Measurements from ENCODE around the gene TRPC4. TPM values are rescaled to one million over a fixed set of nuclear protein-coding genes. Genes with fewer than 3 reads are reported as not detected.

The TRPC4 gene
- total and polyA plus RNA-seq, 12 donors, result 0.26 to 3.9 (median 1.0) TPM; not detected in 1

DNA sequence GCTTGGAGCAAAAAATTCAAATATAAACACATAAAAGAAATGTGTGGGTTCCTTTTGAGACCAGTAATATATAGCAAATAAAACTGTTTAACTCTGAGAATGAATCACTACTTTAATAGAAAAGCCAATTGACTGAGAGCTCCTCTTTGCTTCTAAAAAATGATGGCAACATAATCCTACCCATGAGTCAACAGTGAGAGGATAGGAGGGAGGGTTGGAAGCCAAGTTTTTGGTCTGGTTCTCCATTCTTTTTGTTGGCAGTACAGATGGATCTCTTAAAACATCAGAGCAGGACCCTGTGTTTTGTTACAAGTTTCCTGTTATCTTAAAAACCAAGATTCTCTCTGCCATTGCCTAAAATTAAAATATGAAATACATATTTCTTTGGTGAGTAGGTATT lies 221.0 kb downstream of the TRPC4 start:
- Histone ChIP-seq H3K9me3 (no peaks in the 10 kb centered on the region), H3K4me3 (no peak overlapping the region), H3K4me1 (peaks cover 0 to 8% (median 0%) of the 10 kb centered on the region in 9 donors), H3K27me3 (no peaks in the 10 kb centered on the region), H3K27ac (no peak overlapping the region), H3K36me3 (no peaks in the 10 kb centered on the region)
- TF ChIP-seq, protein P1, sequence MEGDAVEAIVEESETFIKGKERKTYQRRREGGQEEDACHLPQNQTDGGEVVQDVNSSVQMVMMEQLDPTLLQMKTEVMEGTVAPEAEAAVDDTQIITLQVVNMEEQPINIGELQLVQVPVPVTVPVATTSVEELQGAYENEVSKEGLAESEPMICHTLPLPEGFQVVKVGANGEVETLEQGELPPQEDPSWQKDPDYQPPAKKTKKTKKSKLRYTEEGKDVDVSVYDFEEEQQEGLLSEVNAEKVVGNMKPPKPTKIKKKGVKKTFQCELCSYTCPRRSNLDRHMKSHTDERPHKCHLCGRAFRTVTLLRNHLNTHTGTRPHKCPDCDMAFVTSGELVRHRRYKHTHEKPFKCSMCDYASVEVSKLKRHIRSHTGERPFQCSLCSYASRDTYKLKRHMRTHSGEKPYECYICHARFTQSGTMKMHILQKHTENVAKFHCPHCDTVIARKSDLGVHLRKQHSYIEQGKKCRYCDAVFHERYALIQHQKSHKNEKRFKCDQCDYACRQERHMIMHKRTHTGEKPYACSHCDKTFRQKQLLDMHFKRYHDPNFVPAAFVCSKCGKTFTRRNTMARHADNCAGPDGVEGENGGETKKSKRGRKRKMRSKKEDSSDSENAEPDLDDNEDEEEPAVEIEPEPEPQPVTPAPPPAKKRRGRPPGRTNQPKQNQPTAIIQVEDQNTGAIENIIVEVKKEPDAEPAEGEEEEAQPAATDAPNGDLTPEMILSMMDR (IDR thresholded peaks at IDR 0.05), result no peak
- DNase-seq (no peak), ATAC-seq (no peak)
- intact Hi-C loops (cut with DNase I), result no loop called here

DNA sequence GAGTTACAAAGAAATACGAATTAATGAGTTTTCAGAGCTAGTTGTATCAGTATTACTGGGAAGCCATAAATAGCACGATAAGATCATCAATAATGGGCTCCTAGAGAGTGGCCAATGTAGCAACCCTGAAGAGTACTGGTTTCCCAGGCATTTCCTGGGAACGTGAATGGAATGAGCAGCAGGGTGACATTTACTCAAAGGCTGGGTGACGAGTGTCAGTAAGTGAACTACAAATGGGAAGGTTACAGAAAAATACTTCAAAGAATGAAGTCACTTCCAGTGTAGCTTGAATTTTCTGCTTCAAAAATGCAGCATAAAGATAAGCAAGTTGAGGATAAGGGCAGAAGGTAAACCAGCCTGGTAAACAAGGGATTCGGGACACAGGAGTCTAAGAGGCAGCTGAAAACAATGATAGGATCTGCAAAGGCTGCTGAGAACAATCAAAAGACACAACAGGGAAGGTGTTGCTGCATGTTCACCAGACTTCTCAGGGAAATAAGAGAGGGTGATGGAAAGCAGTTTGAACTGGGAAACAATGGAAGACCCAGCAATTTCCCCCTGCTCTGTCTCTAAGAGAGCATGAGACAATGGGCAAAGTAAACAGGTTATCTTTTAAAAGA lies 222.4 kb downstream of the TRPC4 start:
- WGBS, 2 donors, result 39 to 43% methylated on average over 5 of the region's 5 CpGs
- Histone ChIP-seq H3K36me3 (no peaks in the 10 kb centered on the region), H3K27ac (no peak overlapping the region), H3K4me3 (no peak overlapping the region), H3K4me1 (peaks cover 0 to 8% (median 0%) of the 10 kb centered on the region in 9 donors), H3K27me3 (no peaks in the 10 kb centered on the region), H3K9me3 (no peaks in the 10 kb centered on the region)
- intact Hi-C loops (cut with DNase I), result no loop called here
- no peak for DNase-seq
- no peak for ATAC-seq
- TF ChIP-seq, protein P1 (IDR thresholded peaks at IDR 0.05), result no peak

DNA sequence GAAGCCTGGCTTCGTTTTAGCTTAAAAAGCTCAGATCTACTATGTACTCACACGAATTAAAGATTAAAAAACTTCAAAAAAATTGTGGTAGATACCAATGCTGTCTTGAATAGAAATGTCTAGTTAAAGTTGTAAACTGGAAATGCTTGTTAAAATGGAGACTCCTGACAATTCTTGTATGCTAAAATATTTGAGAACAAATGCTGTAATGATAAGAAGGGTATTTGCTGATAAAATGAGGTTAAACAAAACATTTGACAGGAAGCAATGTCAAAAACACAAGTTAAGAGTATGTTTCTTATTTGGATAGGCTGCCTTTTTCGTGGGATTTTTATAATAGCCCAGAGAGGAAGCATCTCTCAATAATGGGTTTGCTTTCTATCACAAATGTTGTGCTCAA lies 223.0 kb downstream of the TRPC4 start:
- Histone ChIP-seq H3K4me3 (no peak overlapping the region), H3K9me3 (no peaks in the 10 kb centered on the region), H3K36me3 (no peaks in the 10 kb centered on the region), H3K27ac (no peak overlapping the region), H3K4me1 (peaks cover 0 to 8% (median 0%) of the 10 kb centered on the region in 9 donors), H3K27me3 (no peaks in the 10 kb centered on the region)
- WGBS, 2 donors, result 42 to 47% methylated on average over 3 of the region's 3 CpGs
- TF ChIP-seq, protein P1 (IDR thresholded peaks at IDR 0.05), result no peak
- intact Hi-C loops (cut with DNase I), result no loop called here
- DNase-seq (no peak), ATAC-seq (no peak)

DNA sequence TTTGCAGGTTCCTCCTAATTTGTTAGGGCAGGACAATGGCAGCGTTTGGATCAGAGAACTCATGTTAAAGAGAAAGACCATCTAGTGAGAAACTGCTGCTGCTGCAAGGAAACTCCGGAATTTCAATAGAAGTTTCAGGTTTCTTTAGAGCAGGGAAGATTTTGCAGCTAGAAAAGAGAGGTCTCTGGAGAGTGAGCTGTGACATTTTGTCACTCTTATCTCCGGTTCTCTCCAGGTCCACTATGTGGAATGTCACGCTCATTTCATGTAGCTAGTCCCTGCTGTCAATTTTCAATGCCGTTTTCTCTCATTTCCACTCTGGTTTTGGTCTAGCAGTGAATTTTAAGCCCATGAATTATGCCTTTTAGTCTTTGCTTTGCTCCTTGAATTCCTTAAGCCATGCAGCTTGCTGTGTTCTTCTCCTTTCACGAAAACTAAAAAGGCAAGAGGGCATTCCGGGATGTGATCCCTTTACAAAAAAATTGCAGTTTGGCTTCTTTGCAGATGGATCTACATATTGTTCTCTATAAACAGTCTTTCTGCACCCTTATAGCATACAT lies 224.3 kb downstream of the TRPC4 start:
- intact Hi-C loops (cut with DNase I), result no loop called here
- H3K36me3 ChIP-seq, result no peaks in the 10 kb centered on the region
- ATAC-seq, result no peak
- no peak for DNase-seq
- 29 to 30% methylated on average over 7 of the region's 7 CpGs for WGBS, 2 donors
- no peak overlapping the region for H3K27ac ChIP-seq
- no peaks in the 10 kb centered on the region for H3K9me3 ChIP-seq
- no peak overlapping the region for H3K4me3 ChIP-seq
- no peaks in the 10 kb centered on the region for H3K27me3 ChIP-seq
- TF ChIP-seq, protein P1 (IDR thresholded peaks at IDR 0.05), result no peak
- H3K4me1 ChIP-seq, result peaks cover 0 to 8% (median 0%) of the 10 kb centered on the region in 9 donors
